H9 (cell line): ENCODE results near the gene SPATA20. TPM values are rescaled to one million over a fixed set of nuclear protein-coding genes. Genes with fewer than 3 reads are reported as not detected.

Experiments
- DNase-seq: peaks from one replicate; pipeline ENCODE4 v3.0.0-alpha.2; 2017
- H2AFZ ChIP-seq: one replicate; pipeline ENCODE4 v1.6.1; 2013; ENCODE audit warnings: mild to moderate bottlenecking, low read length, control low read depth, moderate library complexity
- H2AK5ac ChIP-seq: 2 replicates; pipeline ENCODE4 v1.6.1; 2013; ENCODE audit warnings: low read length, control low read depth, mixed read lengths; ENCODE audit not compliant: insufficient read length
- H2BK120ac ChIP-seq: one replicate; pipeline ENCODE4 v1.6.1; 2013; ENCODE audit warnings: low read depth, mild to moderate bottlenecking, low read length, control low read depth, inconsistent platforms; ENCODE audit not compliant: poor library complexity, severe bottlenecking
- H2BK12ac ChIP-seq: 2 replicates; pipeline ENCODE4 v1.6.1; 2013; ENCODE audit warnings: low read length, control low read depth, mixed read lengths, low read depth; ENCODE audit not compliant: insufficient read length
- H2BK15ac ChIP-seq: 2 replicates; pipeline ENCODE4 v1.6.1; 2013; ENCODE audit warnings: low read depth, low read length, control low read depth
- H2BK20ac ChIP-seq: one replicate; pipeline ENCODE4 v1.6.1; 2013; ENCODE audit warnings: low read depth, mild to moderate bottlenecking, low read length, control low read depth, inconsistent platforms; ENCODE audit not compliant: poor library complexity, severe bottlenecking
- H2BK5ac ChIP-seq: 2 replicates; pipeline ENCODE4 v1.6.1; 2013; ENCODE audit warnings: low read length, control low read depth, mixed read lengths; ENCODE audit not compliant: insufficient read length
- H3K14ac ChIP-seq: 2 replicates; pipeline ENCODE4 v1.6.1; 2013; ENCODE audit warnings: low read length, control low read depth; ENCODE audit not compliant: insufficient read depth
- H3K18ac ChIP-seq: 2 replicates; pipeline ENCODE4 v1.6.1; 2013; ENCODE audit warnings: low read depth, mild to moderate bottlenecking, mixed read lengths, low read length, control low read depth; ENCODE audit not compliant: insufficient read length
- H3K23ac ChIP-seq: 2 replicates; pipeline ENCODE4 v1.6.1; 2013; ENCODE audit warnings: low read length, control low read depth, mixed read lengths, low read depth; ENCODE audit not compliant: insufficient read length
- H3K23me2 ChIP-seq: 2 replicates; pipeline ENCODE4 v1.6.1; 2013; ENCODE audit warnings: low read depth, mild to moderate bottlenecking, mixed read lengths, low read length, control low read depth; ENCODE audit not compliant: insufficient read length, poor library complexity, severe bottlenecking
- H3K27ac ChIP-seq: 2 replicates; pipeline ENCODE4 v1.5.1; 2013; ENCODE audit warnings: low read length, control low read depth, mixed read lengths, low read depth; ENCODE audit not compliant: insufficient read length
- H3K27me3 ChIP-seq: 2 replicates; pipeline ENCODE4 v1.6.1; 2013; ENCODE audit warnings: low read length, control low read depth, inconsistent platforms; ENCODE audit not compliant: insufficient read depth
- H3K4ac ChIP-seq: 2 replicates; pipeline ENCODE4 v1.6.1; 2013; ENCODE audit warnings: low read depth, mild to moderate bottlenecking, control low read depth, inconsistent platforms, low read length, moderate library complexity
- H3K4me1 ChIP-seq: 2 replicates; pipeline ENCODE4 v1.6.1; 2013; ENCODE audit warnings: low read length, control low read depth, inconsistent platforms; ENCODE audit not compliant: insufficient read depth
- H3K4me2 ChIP-seq: 2 replicates; pipeline ENCODE4 v1.6.1; 2013; ENCODE audit warnings: low read length, control low read depth, mixed read lengths; ENCODE audit not compliant: insufficient read length, insufficient read depth
- H3K56ac ChIP-seq: 2 replicates; pipeline ENCODE4 v1.6.1; 2013; ENCODE audit warnings: low read depth, mild to moderate bottlenecking, mixed read lengths, low read length, control low read depth; ENCODE audit not compliant: insufficient read length
- H3K79me1 ChIP-seq: 2 replicates; pipeline ENCODE4 v1.6.1; 2013; ENCODE audit warnings: low read depth, mild to moderate bottlenecking, moderate library complexity, low read length, control low read depth, inconsistent platforms; ENCODE audit not compliant: insufficient read depth, poor library complexity, severe bottlenecking
- H3K79me2 ChIP-seq: 2 replicates; pipeline ENCODE4 v1.6.1; 2013; ENCODE audit warnings: low read length, control low read depth, inconsistent platforms; ENCODE audit not compliant: insufficient read depth
- H3K9ac ChIP-seq: 2 replicates; pipeline ENCODE4 v1.6.1; 2013; ENCODE audit warnings: low read length, control low read depth, mixed read lengths; ENCODE audit not compliant: insufficient read length; ENCODE audit errors: extremely low read depth
- H3K9me3 ChIP-seq: one replicate; pipeline ENCODE4 v1.6.1; 2013; ENCODE audit warnings: low read depth, low read length, inconsistent platforms; ENCODE audit not compliant: control insufficient read depth
- H3T11ph ChIP-seq: one replicate; pipeline ENCODE4 v1.6.1; 2013; ENCODE audit warnings: mild to moderate bottlenecking, low read length, control low read depth, inconsistent platforms
- H4K20me1 ChIP-seq: one replicate; pipeline ENCODE4 v1.6.1; 2013; ENCODE audit not compliant: control insufficient read depth, insufficient read length, insufficient read depth
- H4K5ac ChIP-seq: 2 replicates; pipeline ENCODE4 v1.6.1; 2013; ENCODE audit warnings: low read depth, mild to moderate bottlenecking, mixed read lengths, low read length, control low read depth; ENCODE audit not compliant: insufficient read length
- H4K8ac ChIP-seq: replicated peaks from 2 replicates; pipeline ENCODE4 v1.6.1; 2013; ENCODE audit warnings: low read length, control low read depth, mixed read lengths, low read depth; ENCODE audit not compliant: insufficient read length
- H4K91ac ChIP-seq: 2 replicates; pipeline ENCODE4 v1.6.1; 2013; ENCODE audit warnings: low read depth, mild to moderate bottlenecking, moderate library complexity, mixed read lengths, low read length, control low read depth; ENCODE audit not compliant: insufficient read length
- H3K27ac Mint-ChIP-seq, 3 experiments: 2 replicates in 2 of 3; 3 replicates in 1 of 3; pipeline ENCODE4 v1.8.0; 2020 to 2021; ENCODE audit warnings: mixed read lengths in 3 of 3, mild to moderate bottlenecking in 1 of 3, moderate library complexity in 1 of 3
- H3K27me3 Mint-ChIP-seq: 2 replicates; pipeline ENCODE4 v1.8.0; 2021; ENCODE audit warnings: low read depth, mild to moderate bottlenecking, moderate library complexity, mixed read lengths
- H3K36me3 Mint-ChIP-seq, 3 experiments: 2 replicates in 2 of 3; 3 replicates in 1 of 3; pipeline ENCODE4 v1.8.0; 2020 to 2021; ENCODE audit warnings: low read depth in 3 of 3, mixed read lengths in 3 of 3; ENCODE audit not compliant: insufficient read depth in 1 of 3
- H3K4me1 Mint-ChIP-seq, 2 experiments: 2 replicates each; pipeline ENCODE4 v1.8.0; 2020; ENCODE audit warnings: mixed read lengths in 2 of 2
- H3K4me3 Mint-ChIP-seq, 2 experiments: 2 replicates in 1 of 2; 3 replicates in 1 of 2; pipeline ENCODE4 v1.8.0; 2020 to 2021; ENCODE audit warnings: mild to moderate bottlenecking in 2 of 2, mixed read lengths in 2 of 2, moderate library complexity in 1 of 2
- H3K9me3 Mint-ChIP-seq, 2 experiments: 2 replicates in 1 of 2; 3 replicates in 1 of 2; pipeline ENCODE4 v1.8.0; 2020; ENCODE audit warnings: mild to moderate bottlenecking in 2 of 2, mixed read lengths in 2 of 2, moderate library complexity in 1 of 2
- WGBS: extraction: QIAGEN DNeasy Blood & Tissue Kit; methylation state at CpG from one replicate; pipeline ENCODE4 v1.1.7; 2013; ENCODE audit warnings: missing lambda C conversion rate, low lambda C conversion rate, mixed read lengths; ENCODE audit not compliant: insufficient read length; ENCODE audit errors: extremely low coverage; 5-methylcytosine and 5-hydroxymethylcytosine counted together
- total RNA-seq: library from RNA; stranded (reverse); gene quantifications from 2 replicates; pipeline ENCODE4 v1.2.1, GENCODE V29; 2021
- TF ChIP-seq, protein P1 (sequence below): fragments of 200-600 bp; sonication (generic); conservative IDR thresholded peaks from 3 replicates; pipeline ENCODE4 v1.8.0; 2021; ENCODE audit warnings: antibody characterized with exemption, mild to moderate bottlenecking

The SPATA20 gene
- total RNA-seq, 1 experiment from 2014 or later: 23.9 TPM

DNA sequence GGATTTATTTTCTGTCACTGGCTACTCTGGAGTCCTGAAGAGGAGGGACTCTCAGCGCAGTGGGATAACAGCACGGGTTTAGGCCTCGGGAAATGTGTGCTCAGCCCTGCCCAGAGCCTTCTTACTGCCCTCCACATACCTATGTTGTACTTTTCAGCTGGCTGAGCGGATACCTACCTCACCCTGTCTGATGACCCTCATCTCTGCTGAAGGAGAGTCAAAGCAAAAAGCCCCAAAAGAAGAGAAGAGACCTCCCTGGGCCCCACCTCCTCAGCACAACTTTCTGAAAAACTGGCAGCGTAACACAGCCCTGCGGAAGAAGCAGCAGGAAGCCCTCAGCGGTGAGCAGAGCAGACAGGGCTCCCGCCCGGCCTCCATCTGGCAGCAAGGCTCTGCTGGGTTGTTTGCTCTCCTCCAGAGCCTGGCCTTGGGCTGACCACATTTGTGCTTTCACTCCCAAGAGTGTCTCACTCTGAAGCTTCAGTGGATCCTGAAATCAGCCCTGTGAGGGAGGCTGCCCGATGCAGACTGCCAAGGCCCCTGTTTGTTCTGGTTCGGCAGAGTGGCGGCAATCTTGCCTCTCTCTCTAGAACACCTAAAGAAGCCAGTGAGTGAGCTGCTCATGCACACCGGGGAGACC is 28.5 kb upstream of the SPATA20 start:
- peaks cover 15 to 18% of the 10 kb centered on the region in 2 experiments for H3K4me1 Mint-ChIP-seq
- no peak overlapping the region for H2BK12ac ChIP-seq
- DNase-seq: no peak
- no peak overlapping the region; a peak in 2 of 7 replicates for H3K27ac Mint-ChIP-seq
- H3K79me2 ChIP-seq: no peaks in the 10 kb centered on the region
- no peaks in the 10 kb centered on the region for H4K20me1 ChIP-seq
- no CpG with 5 or more reads among the region's 13 CpGs for WGBS
- no peak overlapping the region for H3K23ac ChIP-seq
- no peaks in the 10 kb centered on the region for H3K23me2 ChIP-seq
- no peak overlapping the region for H3T11ph ChIP-seq
- no peak overlapping the region for H3K4me2 ChIP-seq
- H2AK5ac ChIP-seq: no peak overlapping the region
- H3K18ac ChIP-seq: no peak overlapping the region
- no peaks in the 10 kb centered on the region for H3K36me3 Mint-ChIP-seq
- peaks cover 6% of the 10 kb centered on the region; the same call in 1 of the 2 replicates for H3K27me3 Mint-ChIP-seq
- no peak overlapping the region; the same call in 1 of the 2 replicates for H3K14ac ChIP-seq
- no peak overlapping the region for H2BK120ac ChIP-seq
- H3K9me3 ChIP-seq: no peaks in the 10 kb centered on the region
- H2AFZ ChIP-seq: no peak overlapping the region
- no peak overlapping the region for H4K8ac ChIP-seq
- no peak overlapping the region for H4K91ac ChIP-seq
- no peak overlapping the region for H4K5ac ChIP-seq
- H3K56ac ChIP-seq: no peak overlapping the region
- no peak overlapping the region for H3K4me3 Mint-ChIP-seq
- H2BK20ac ChIP-seq: no peak overlapping the region
- H3K4ac ChIP-seq: no peak overlapping the region
- H3K4me1 ChIP-seq: no peaks in the 10 kb centered on the region
- TF ChIP-seq, protein P1, sequence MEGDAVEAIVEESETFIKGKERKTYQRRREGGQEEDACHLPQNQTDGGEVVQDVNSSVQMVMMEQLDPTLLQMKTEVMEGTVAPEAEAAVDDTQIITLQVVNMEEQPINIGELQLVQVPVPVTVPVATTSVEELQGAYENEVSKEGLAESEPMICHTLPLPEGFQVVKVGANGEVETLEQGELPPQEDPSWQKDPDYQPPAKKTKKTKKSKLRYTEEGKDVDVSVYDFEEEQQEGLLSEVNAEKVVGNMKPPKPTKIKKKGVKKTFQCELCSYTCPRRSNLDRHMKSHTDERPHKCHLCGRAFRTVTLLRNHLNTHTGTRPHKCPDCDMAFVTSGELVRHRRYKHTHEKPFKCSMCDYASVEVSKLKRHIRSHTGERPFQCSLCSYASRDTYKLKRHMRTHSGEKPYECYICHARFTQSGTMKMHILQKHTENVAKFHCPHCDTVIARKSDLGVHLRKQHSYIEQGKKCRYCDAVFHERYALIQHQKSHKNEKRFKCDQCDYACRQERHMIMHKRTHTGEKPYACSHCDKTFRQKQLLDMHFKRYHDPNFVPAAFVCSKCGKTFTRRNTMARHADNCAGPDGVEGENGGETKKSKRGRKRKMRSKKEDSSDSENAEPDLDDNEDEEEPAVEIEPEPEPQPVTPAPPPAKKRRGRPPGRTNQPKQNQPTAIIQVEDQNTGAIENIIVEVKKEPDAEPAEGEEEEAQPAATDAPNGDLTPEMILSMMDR: no peak
- H3K79me1 ChIP-seq: no peaks in the 10 kb centered on the region
- no peak overlapping the region for H3K9ac ChIP-seq
- no peak overlapping the region for H3K27ac ChIP-seq
- no peak overlapping the region for H2BK5ac ChIP-seq
- H3K27me3 ChIP-seq: no peaks in the 10 kb centered on the region
- no peaks in the 10 kb centered on the region for H3K9me3 Mint-ChIP-seq
- no peak overlapping the region for H2BK15ac ChIP-seq
